GM12878 (cell line): ENCODE data around the gene DLG1. TPM values are rescaled to one million over a fixed set of nuclear protein-coding genes. Genes with fewer than 3 reads are reported as not detected.

ENCODE experiments used
- BHLHE40 ChIP-seq, 2 experiments: fragments of 450-650 bp in 1 of 2; IDR thresholded peaks; 2 replicates each; pipeline ENCODE4 v1.6.1; 2011 to 2017; ENCODE audit warnings: low read depth in 2 of 2, borderline replicate concordance in 1 of 2, improper control_type of control experiment in 1 of 2, low read length in 1 of 2, mild to moderate bottlenecking in 1 of 2
- CEBPB ChIP-seq, 2 experiments: fragments of 150-350 bp in 1 of 2; IDR thresholded peaks; 2 replicates each; pipeline ENCODE4 v1.6.1; 2012 to 2014; ENCODE audit warnings: low read depth in 2 of 2, low read length in 2 of 2, borderline replicate concordance in 1 of 2, inconsistent platforms in 1 of 2
- CHD1 ChIP-seq: IDR thresholded peaks from 2 replicates; pipeline ENCODE4 v1.6.1; 2012; ENCODE audit warnings: low read depth, low read length, improper control_type of control experiment
- CTCF ChIP-seq, 3 experiments: IDR thresholded peaks in 2 of 3; conservative IDR thresholded peaks in 1 of 3; 2 replicates each; pipeline ENCODE4 v1.5.1; 2011; ENCODE audit warnings: low read depth in 3 of 3, low read length in 3 of 3, mild to moderate bottlenecking in 3 of 3, control low read depth in 2 of 3, moderate library complexity in 2 of 3, inconsistent platforms in 1 of 3, mixed read lengths in 1 of 3; ENCODE audit not compliant: control insufficient read depth in 2 of 3, insufficient read depth in 1 of 3; ENCODE audit errors: extremely low read depth in 1 of 3
- E2F8 ChIP-seq: fragments of 450-650 bp; IDR thresholded peaks from 2 replicates; pipeline ENCODE4 v1.6.1; 2018; ENCODE audit warnings: mild to moderate bottlenecking, low read depth, moderate library complexity; ENCODE audit not compliant: partially characterized antibody
- FOXM1 ChIP-seq: IDR thresholded peaks from 2 replicates; pipeline ENCODE4 v1.6.1; 2012; ENCODE audit warnings: low read depth, mild to moderate bottlenecking, inconsistent platforms, low read length, moderate library complexity
- IRF3 ChIP-seq: fragments of 450-650 bp; IDR thresholded peaks from 2 replicates; pipeline ENCODE4 v1.6.1; 2014; ENCODE audit warnings: mild to moderate bottlenecking
- IRF4 ChIP-seq: IDR thresholded peaks from 2 replicates; pipeline ENCODE4 v1.6.1; 2011; ENCODE audit warnings: low read depth, low read length
- MAX ChIP-seq: IDR thresholded peaks from 2 replicates; pipeline ENCODE4 v1.6.1; 2012; ENCODE audit warnings: low read depth, low read length, improper control_type of control experiment
- MYB ChIP-seq: fragments of 150-350 bp; IDR thresholded peaks from 2 replicates; pipeline ENCODE4 v1.6.1; 2014; ENCODE audit warnings: mild to moderate bottlenecking, low read depth, low read length, borderline replicate concordance
- RAD21 ChIP-seq: IDR thresholded peaks from 2 replicates; pipeline ENCODE4 v1.6.1; 2011; ENCODE audit warnings: mild to moderate bottlenecking, low read depth, low read length, moderate library complexity; ENCODE audit not compliant: insufficient read depth
- RCOR1 ChIP-seq: conservative IDR thresholded peaks from 2 replicates; pipeline ENCODE4 v1.6.1; 2012; ENCODE audit warnings: low read depth, low read length, improper control_type of control experiment
- REST ChIP-seq: IDR thresholded peaks from 2 replicates; pipeline ENCODE4 v1.6.1; 2012; ENCODE audit warnings: mild to moderate bottlenecking, low read depth, low read length
- SMC3 ChIP-seq: IDR thresholded peaks from 2 replicates; pipeline ENCODE4 v1.6.1; 2011; ENCODE audit warnings: low read length, improper control_type of control experiment, borderline replicate concordance
- SP1 ChIP-seq: IDR thresholded peaks from one replicate; pipeline ENCODE4 v1.6.1; 2011; ENCODE audit warnings: low read depth, low read length
- ZNF217 ChIP-seq: fragments of 450-650 bp; IDR thresholded peaks from 2 replicates; pipeline ENCODE4 v1.6.1; 2017; ENCODE audit warnings: antibody characterized with exemption, mild to moderate bottlenecking
- polyA plus RNA-seq, 11 experiments: library from polyadenylated mRNA; depleted of rRNA in 4 of 11; unstranded in 6 of 11; stranded (reverse) in 5 of 11; fragments of >200 nt; fragmentation: Nextera tagmentation in 4 of 11; fragmentation: Illumina TruSeq in 1 of 11; extraction: Ambion mirVana in 4 of 11; extraction: Trizol in 1 of 11; gene quantifications; 1 replicate in 1 of 11; 2 replicates in 10 of 11; pipeline versions ENCODE4 v1.2.1 to v1.2.3, GENCODE V29; 2011 to 2016; ENCODE audit warnings: inconsistent platforms in 2 of 11, missing spikeins in 2 of 11, low read depth in 1 of 11
- total RNA-seq, 4 experiments: library from RNA; depleted of rRNA in 3 of 4; stranded (reverse); fragments of >200 nt in 3 of 4; fragmentation: Illumina TruSeq in 1 of 4; extraction: Trizol in 1 of 4; gene quantifications; 2 replicates each; pipeline versions ENCODE4 v1.2.1 to v1.2.3, GENCODE V29; 2013 to 2021

The DLG1 gene
- total and polyA plus RNA-seq, 10 of the 15 experiments (the other 5 are each of a cell fraction or from before 2014, with no cell fraction given), result 9.2 to 63.1 (median 40.1) TPM

- peak; percentile 63 for TF ChIP-seq RAD21
- TF ChIP-seq CEBPB (IDR thresholded peaks at IDR 0.05; ENCODE audit: borderline replicate concordance in 1 of 2, low read depth in 2 of 2, low read length in 2 of 2), result no peak
- TF ChIP-seq REST, result no peak
- peak; percentile 39 to 61; a peak in 3 of 4 replicates for TF ChIP-seq BHLHE40 (IDR thresholded peaks at IDR 0.05; ENCODE audit: borderline replicate concordance in 1 of 2, low read depth in 2 of 2, low read length in 1 of 2)
- TF ChIP-seq E2F8, result no peak
- no peak for TF ChIP-seq SP1
- no peak for TF ChIP-seq IRF3
- peak; percentile 53; the same call in 1 of the 2 replicates for TF ChIP-seq SMC3
- peak; percentile 54 for TF ChIP-seq MAX
- TF ChIP-seq IRF4, result no peak
- TF ChIP-seq MYB, result no peak
- TF ChIP-seq CTCF (IDR thresholded peaks at IDR 0.05 in 2 of 3, conservative IDR thresholded peaks at IDR 0.05 in 1 of 3; ENCODE audit: control insufficient read depth in 2 of 3, extremely low read depth in 1 of 3, insufficient read depth in 1 of 3, low read depth in 3 of 3, low read length in 3 of 3), result peak; percentile 65 to 90 (median 82)
- no peak for TF ChIP-seq RCOR1
- no peak for TF ChIP-seq CHD1
- no peak for TF ChIP-seq ZNF217
- TF ChIP-seq FOXM1, result no peak
Observed at GRCh38 chr3:197029511-197030167, 268.8 kb downstream of the DLG1 start, which contains the start of gene MELTF (continued).
